Hematopoietic multipotent progenitor cell treated with erythropoietin and hydrocortisone succinate and interleukin-3 and kit ligand, for 4 days (in vitro differentiated cells): ENCODE data around the gene PTPN11.
"Not testable (repeated sequence)": the region's sequence is repeated elsewhere in the genome, so short reads cannot be mapped to it uniquely, and the experiment has no call there.

Experiments used
- DNase-seq: peaks from one replicate; pipeline ENCODE4 v3.0.0-alpha.2; 2015

Gene PTPN11

DNA sequence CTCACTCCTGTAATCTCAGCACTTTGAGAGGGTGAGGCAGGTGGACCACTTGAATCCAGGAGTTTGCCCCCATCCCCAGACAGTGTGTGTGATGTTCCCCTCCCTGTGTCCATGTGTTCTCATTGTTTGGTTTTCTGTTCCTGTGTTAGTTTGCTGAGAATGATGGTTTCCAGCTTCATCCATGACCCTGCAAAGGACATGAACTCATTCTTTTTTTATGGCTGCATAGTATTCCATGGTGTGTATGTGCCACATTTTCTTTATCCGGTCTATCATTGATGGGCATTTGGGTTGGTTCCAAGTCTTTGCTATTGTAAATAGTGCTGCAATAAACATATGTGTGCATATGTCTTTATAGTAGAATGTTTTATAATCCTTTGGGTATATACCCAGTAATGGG, 38.4 kb downstream of the PTPN11 start:
- not testable (repeated sequence) for DNase-seq

DNA sequence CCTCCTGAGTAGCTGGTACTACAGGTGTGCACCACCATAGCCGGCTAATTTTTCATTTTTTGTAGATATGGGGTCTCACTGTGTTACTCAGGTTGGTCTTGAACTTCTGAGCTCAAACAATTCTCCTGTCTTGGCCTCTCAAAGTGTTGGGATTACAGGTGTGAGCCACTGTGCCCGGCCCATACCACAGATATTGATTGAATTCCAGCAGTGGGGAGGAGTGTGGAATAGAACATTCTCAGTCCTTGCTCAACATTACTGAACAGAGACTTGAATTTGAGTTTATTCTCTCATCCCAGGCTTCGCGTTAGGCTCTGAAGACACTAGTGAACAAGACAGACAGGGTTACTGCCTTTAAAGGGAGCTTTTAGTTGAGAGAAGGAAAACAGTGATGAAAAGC, 39.6 kb downstream of the PTPN11 start:
- DNase-seq: no peak

DNA sequence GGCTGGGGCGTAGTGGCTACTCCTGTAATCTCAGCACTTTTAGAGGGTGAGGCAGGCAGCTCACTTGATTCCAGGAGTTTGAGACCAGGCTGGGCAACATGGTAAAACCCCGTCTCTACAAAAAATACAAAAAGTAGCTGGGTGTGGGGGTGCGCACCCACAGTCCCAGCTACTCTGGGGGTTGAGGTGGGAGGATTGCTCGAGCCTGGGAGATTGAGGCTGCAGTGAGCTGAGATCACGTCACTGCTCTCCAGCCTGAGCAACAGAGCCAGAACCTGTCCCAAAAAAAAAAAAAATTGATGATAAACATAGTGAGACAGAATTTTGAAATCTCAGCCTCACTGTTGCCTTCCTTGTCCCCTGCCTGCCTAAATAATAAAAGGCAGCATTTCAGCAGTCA, 40.0 kb downstream of the PTPN11 start:
- DNase-seq: no peak

- DNase-seq: peak; percentile 59
Measured at GRCh38 chr12:112463478-112463877, 44.7 kb downstream of the PTPN11 start.

DNA sequence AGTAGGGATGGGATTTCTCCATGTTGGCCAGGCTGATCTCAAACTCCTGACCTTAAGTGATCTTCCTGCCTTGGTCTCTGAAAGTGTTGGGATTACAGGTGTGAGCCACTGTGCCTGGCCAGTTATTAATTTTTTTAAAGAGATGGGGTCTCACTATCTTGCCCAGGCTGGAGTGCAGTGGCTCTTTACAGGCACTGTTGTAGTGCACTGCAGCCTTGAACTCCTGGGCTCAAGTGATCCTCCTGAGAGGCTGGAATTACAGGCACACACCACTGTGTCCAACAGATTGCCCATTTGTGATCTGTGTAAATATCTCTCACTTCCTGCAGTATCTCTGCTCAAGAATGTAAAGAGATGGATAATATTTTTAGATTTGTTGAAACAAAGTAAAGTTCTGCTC, 45.9 kb downstream of the PTPN11 start:
- DNase-seq: no peak

DNA sequence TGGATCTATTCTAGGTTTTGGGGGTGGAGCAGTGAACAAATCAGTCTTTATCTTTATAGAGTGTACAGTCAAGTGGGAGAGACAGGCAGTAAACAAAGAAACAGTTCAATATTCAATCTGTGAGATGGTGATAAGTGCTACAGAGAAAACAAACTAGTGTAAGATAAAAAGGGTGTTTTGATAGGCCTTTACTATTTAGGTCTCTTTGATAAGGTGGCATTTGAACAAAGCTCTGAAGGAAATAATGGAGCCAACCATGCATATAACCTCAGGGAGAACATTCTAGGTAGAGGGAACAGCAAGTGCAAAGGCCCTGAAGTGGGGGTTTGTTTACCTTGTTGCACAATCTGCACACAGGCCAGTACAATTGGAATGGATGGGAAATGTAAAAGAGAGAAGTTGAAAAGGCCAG, 47.3 kb downstream of the PTPN11 start:
- peak; percentile 25 for DNase-seq

DNA sequence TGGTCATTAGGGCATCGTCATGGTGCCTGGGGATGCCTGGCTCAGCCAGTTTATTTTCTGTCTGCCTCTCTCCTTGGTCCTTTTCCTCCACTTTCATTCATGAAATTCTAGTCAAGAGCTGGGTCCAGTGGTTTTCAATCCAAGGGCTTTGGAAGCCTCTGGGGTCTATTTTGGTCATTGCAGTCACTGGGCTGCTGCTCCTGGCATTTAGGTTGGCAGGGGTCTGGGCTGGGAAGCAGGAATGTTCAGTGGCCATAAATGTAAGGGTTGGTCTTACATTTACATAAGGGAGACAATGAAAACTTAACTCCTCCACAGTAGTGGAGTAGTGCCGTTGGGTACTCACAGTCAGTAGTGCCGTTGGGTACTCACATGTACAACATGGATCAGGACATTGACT, 48.1 kb downstream of the PTPN11 start:
- DNase-seq: no peak

DNA sequence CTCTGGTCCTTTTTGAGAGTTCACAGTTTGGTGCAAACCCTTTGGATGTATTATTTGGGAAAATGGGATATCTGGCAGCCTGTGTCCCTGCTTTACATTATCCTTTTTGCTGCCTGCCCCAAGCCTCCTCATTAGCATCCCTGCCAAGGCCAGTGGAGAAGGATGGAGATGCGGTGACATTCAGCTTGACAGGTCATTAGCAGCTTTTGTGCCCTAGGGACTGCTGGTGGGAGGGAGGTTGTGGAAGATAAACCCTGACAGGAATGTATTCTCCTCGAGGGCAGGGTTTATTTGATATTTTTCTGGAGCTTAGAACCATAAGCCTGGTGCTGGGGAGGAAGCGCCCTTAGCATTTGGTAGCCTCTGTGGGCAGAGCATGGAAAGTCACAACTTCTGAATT, 49.3 kb downstream of the PTPN11 start:
- no peak for DNase-seq

- DNase-seq: peak; percentile 60
Measured at GRCh38 chr12:112473056-112473455, 54.3 kb downstream of the PTPN11 start.

- DNase-seq: no peak
Measured at GRCh38 chr12:112479413-112479812, 60.7 kb downstream of the PTPN11 start.

GRCh38 chr12:112480931-112481330, 62.2 kb downstream of the PTPN11 start:
- no peak for DNase-seq

DNA sequence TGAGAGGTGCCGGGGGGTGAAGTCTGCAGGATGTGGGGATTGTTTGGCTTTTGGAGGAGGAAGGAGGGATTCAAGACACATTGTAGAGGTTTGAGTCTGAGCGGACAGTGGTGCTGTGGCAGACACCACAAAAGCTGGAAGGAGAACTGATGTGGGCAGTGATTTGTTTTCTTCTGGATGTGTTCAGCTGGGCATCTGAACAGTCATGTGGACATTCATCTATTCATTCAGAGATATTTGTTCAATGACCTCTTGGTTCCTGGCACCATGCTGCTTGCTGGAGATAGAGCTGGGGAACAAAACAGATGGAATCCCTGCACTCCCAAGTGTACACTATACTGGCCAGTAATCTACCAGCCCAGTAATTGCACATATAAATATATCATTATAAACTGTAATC, 64.0 kb downstream of the PTPN11 start:
- no peak for DNase-seq

DNA sequence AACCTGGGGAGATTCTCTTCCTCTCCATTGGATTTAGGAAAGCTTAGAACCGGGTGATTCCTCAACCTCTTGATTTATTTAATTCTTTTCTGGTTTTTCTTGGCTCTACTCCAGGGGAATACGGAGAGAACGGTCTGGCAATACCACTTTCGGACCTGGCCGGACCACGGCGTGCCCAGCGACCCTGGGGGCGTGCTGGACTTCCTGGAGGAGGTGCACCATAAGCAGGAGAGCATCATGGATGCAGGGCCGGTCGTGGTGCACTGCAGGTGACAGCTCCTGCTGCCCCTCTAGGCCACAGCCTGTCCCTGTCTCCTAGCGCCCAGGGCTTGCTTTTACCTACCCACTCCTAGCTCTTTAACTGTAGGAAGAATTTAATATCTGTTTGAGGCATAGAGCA, 67.6 kb downstream of the PTPN11 start:
- DNase-seq: no peak

DNA sequence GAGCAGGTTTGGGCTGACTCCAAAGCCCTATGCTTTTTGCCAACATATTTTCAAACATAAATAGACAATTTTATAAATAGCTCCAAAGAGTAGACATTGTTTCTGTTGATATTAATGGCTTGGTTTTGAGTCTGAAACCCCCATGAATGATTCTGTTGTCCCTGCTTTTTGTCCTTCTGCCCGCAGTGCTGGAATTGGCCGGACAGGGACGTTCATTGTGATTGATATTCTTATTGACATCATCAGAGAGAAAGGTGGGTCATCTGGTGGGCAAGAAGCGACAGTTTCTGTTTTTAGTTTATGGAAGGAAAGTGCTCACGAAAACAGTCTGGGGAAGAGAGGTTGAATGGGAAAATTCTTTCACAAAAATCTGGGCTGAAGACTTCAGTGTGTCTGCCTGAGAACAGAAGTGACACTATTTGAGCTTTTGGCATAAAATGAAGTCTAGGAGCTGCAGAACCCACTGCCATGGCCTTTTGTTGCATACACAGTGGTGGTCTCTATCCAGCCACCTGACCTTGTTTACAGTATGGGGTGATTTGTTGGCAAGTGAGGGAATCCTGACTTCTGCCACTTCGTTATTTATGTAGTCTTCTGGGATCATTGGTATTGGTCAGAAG, 69.6 kb downstream of the PTPN11 start:
- no peak for DNase-seq

DNA sequence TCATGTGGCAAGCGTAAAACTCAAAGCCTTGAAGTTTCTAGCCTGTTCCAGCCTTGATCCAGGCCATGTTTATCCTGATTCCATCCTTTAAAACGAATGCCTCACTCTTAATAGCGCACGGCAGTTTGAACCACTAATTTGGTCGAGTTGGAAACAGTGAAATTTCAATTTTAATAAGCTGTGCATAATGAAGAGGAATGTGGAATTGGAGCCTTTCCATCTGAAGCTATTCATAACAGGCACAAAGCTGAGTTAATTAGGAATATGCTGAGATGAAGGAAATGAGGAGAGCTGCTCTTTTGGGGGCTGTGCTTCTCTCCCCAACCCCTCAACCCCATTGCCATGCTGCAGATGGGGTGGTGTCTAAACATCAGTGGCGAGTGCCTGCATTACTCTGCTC, 70.7 kb downstream of the PTPN11 start:
- DNase-seq: no peak

GRCh38 chr12:112496496-112496895, 77.7 kb downstream of the PTPN11 start:
- DNase-seq: no peak

DNA sequence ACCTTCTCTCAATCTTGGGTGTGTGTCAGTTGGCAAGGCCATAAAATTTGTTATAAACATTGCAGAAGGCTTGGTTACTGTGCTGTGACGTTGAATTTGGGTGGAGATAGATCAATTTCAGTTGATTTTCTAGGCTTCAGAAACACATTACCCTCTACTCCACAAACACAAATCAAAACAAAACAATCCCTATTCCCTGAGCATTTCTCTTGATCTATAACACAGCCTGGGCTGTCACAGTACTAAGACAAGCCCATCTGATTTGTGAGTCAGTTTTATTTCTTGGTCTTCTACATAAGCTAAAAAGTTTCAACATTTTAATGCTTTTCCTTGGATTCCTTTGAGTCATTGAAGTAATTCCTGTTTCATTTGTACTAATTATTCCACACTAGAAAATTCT, 79.8 kb downstream of the PTPN11 start:
- DNase-seq: no peak

DNA sequence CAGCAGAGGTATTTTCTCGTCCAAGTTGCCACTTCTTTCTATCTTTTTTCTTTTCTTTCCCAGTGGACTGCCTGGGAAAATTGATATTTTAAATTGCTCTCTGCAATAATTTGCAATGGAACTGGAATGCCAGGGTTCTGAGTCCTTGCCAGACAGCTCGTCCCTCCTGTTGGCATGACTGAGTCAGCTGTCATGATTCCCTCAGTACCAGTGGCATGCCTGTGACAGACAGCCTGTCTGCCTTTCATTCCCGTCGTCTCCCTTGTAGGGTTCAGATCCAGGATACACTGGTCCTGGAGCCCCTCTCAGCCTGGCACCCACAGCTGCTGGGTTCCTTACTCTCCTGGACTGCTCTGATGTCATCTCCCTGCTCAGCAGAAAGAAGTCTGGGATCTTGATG, 84.8 kb downstream of the PTPN11 start:
- no peak for DNase-seq

- DNase-seq: peak; percentile 7
Measured at GRCh38 chr12:112506513-112507166, 87.9 kb downstream of the PTPN11 start.

DNA sequence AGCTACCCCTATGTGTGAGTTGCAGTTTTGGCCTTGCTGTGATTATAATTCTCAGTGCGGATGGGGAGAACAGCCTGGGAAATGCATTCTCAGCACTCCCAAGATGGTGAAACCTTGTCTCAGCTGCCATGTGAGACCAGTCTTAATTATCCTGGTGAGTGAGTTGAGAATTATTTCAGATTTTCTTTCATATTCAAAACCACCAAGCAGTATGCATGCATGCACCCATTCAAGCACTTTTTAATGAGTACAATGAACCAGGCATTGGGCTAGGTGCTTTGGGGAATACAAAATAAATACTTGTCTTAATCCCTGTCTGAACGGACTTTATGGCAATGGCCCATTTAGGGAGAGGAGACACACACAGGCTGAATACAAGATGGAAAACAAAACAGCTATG, 94.7 kb downstream of the PTPN11 start:
- DNase-seq: no peak

DNA sequence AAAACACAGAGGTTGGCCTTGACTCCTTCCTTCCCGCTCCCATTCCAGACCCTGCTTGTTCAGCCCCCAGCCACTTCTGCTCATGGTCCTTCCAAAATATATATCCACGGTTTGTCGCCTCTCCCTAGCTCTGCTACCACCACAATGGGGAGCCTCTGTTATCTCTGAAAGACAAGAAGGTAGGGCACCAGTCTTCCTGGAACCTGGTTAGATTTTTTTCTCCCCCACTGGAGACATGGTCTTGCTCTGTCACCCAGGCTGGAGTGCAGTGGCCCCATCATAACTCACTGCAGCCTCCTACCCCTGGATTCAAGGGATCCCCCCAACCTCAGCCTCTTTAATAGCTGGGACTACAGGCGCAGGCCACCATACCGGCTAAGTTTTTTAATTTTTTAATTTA, 95.7 kb downstream of the PTPN11 start:
- DNase-seq: no peak

- DNase-seq: no peak
Measured at GRCh38 chr12:112514926-112515642, 96.3 kb downstream of the PTPN11 start.

- DNase-seq: no peak
Measured at GRCh38 chr12:112515868-112516267, 97.1 kb downstream of the PTPN11 start.

DNA sequence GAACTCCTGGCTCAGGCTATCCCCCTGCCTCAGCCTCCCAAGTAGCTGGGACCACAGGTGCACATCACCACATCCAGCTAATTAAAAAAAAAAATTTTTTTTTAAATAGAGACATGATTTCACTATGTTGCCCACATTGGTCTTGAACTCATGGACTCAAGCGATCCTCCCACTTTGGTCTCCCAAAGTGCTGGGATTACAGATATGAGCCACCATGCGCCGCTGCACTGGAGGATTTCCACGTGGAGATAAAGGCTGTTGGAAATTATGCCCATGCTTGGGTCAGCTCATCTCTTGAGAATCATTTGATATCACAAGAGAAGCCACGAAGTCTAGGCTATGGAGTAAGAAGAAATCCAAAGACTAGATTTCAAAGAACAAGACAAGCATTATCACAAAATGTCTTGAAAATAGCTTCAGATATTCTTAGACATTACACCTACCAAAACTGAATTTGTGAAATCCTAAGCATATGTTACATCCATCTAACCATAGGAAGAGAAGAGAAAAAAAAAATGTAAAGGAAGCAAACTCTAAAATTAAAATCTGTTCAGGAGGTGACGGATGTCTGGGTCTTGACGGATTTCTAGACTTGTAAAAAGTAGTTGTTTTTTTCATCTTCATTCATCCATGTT, 99.1 kb downstream of the PTPN11 start:
- DNase-seq: no peak
